SH-SY5Y (cell line): ENCODE data around the gene CAV2.

Experiments
- GATA2 ChIP-seq: IDR thresholded peaks from 2 replicates; pipeline ENCODE4 v1.6.1; 2011; ENCODE audit warnings: mild to moderate bottlenecking, low read depth, low read length
- GATA3 ChIP-seq: IDR thresholded peaks from 2 replicates; pipeline ENCODE4 v1.6.1; 2011; ENCODE audit warnings: low read depth, mild to moderate bottlenecking, low read length, moderate library complexity

CAV2 gene

GRCh38 chr7:116499168-116500077, at the start of gene CAV2:
Gene CAV2 (plus strand): TSS chr7:116499738. CDS start chr7:116499782, 44 bp downstream.
- TF ChIP-seq GATA2 (no peak), GATA3 (no peak)

GRCh38 chr7:116449950-116450349, 49.6 kb upstream of the CAV2 start:
- no peak for TF ChIP-seq GATA3
- no peak for TF ChIP-seq GATA2

- TF ChIP-seq GATA2 (no peak), GATA3 (no peak)
Observed at GRCh38 chr7:116451957-116452729, 47.4 kb upstream of the CAV2 start.

- TF ChIP-seq GATA2 (no peak), GATA3 (no peak)
Observed at GRCh38 chr7:116454377-116454776, 45.2 kb upstream of the CAV2 start.

GRCh38 chr7:116455009-116455408, 44.5 kb upstream of the CAV2 start:
- TF ChIP-seq GATA3 (no peak), GATA2 (no peak)

- no peak for TF ChIP-seq GATA2
- TF ChIP-seq GATA3 = no peak
Observed at GRCh38 chr7:116455499-116455898, 44.0 kb upstream of the CAV2 start.

- TF ChIP-seq GATA3 (no peak), GATA2 (no peak)
Observed at GRCh38 chr7:116461500-116461899, 38.0 kb upstream of the CAV2 start.

- TF ChIP-seq GATA2 = no peak
- TF ChIP-seq GATA3 = no peak
Observed at GRCh38 chr7:116463956-116464355, 35.6 kb upstream of the CAV2 start.

- TF ChIP-seq GATA2 (no peak), GATA3 (no peak)
Observed at GRCh38 chr7:116464375-116464774, 35.2 kb upstream of the CAV2 start.

- TF ChIP-seq GATA2 = no peak
- no peak for TF ChIP-seq GATA3
Observed at GRCh38 chr7:116465125-116465524, 34.4 kb upstream of the CAV2 start.

GRCh38 chr7:116468534-116468933, 31.0 kb upstream of the CAV2 start:
- no peak for TF ChIP-seq GATA3
- TF ChIP-seq GATA2 = no peak

- TF ChIP-seq GATA3 = no peak
- no peak for TF ChIP-seq GATA2
Observed at GRCh38 chr7:116477625-116478024, 21.9 kb upstream of the CAV2 start.

GRCh38 chr7:116478834-116479233, 20.7 kb upstream of the CAV2 start:
- TF ChIP-seq GATA2 (no peak), GATA3 (no peak)

- TF ChIP-seq GATA3 (no peak), GATA2 (no peak)
Observed at GRCh38 chr7:116483271-116483942, 16.1 kb upstream of the CAV2 start.

GRCh38 chr7:116487907-116488521, 11.5 kb upstream of the CAV2 start:
- no peak for TF ChIP-seq GATA3
- no peak for TF ChIP-seq GATA2
